GM19238 (cell line): Measurements from ENCODE around the gene FOLR1.

Experiments
- DNase-seq: peaks from one replicate; pipeline ENCODE4 v3.0.0; 2011; ENCODE audit warnings: low spot score; ENCODE audit not compliant: insufficient read length

Gene FOLR1

DNA sequence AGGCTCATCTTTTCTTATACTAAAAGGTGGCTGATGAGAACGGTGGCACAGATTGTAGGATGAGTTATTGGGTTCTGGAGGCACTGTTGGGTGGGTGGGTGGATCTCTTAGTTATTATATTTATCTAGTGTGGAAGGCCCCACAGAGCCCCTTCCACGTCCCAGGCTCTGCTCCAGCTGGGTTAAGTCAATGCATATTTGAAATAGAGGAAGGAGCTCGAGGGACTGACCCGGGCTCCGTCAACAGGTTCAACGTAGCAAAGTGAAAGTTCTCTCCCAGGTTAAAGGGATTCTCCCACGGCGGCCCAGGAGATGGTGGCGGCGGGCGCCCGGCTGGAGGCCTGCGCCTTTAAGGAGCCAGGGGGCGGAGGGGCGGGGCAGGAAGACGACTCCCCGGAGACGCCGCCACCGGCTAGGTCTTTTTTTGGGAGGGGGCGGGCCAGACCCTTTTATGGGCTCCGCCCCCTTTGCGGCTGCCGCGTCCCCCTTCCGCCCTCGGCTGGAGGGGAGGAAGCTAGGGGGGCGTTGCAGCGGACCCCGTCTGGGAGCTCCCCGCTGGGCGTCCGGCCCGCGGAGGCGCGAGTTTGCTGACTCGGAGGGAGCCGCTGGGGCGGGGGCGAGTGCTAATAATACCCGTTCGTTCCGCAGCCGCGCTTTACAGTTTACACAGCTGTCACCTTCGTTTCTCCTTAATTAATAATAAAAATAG is 31.1 kb downstream of the FOLR1 start:
- DNase-seq: peak; percentile 83

DNA sequence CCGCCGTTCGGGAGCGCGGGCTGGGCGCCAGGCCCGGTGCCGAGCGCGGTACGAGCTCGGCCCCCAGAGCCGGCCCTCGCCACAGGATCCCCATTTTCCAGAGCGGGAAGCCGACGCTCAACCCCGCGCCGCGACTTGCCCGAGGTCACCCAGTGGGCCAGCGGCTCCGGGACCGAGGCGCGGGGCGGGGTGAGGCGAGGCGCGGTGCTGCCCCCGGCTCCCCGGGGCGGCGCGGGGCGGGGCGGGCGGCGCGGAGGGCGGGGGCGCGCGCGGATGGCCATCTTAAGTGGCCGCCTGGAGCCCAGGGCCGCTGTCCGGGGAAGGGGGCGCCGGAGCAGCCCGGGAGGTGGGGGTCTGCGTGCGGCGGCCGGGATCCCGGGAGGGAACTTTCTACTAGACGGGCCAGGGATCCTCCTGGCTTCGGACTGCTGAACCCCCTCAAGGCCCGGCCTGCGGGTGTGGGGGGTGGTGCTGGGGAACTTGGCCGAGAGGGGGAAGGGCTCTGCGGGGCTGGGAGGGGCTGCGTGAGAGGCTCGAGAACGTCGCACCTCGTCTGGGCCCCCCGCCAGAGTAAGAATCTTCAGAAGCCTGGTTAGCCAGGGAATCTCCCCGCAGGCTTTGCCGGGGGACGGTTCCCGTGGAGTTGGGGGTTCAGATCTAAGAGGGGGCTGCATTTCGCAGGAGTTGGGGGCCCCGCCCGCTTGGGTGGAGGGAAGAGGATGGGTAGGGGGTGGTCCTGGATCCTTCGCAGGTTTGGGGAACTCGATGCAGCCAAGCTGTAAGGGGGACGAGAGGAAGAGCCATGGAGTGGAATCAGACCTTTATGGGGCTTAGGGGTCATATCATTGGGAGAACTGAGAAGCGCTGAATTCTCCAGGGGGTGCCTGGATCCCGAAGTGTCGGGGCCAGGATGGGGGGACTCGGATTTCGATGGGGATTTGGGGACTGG is 31.9 kb downstream of the FOLR1 start:
- DNase-seq: no peak

DNA sequence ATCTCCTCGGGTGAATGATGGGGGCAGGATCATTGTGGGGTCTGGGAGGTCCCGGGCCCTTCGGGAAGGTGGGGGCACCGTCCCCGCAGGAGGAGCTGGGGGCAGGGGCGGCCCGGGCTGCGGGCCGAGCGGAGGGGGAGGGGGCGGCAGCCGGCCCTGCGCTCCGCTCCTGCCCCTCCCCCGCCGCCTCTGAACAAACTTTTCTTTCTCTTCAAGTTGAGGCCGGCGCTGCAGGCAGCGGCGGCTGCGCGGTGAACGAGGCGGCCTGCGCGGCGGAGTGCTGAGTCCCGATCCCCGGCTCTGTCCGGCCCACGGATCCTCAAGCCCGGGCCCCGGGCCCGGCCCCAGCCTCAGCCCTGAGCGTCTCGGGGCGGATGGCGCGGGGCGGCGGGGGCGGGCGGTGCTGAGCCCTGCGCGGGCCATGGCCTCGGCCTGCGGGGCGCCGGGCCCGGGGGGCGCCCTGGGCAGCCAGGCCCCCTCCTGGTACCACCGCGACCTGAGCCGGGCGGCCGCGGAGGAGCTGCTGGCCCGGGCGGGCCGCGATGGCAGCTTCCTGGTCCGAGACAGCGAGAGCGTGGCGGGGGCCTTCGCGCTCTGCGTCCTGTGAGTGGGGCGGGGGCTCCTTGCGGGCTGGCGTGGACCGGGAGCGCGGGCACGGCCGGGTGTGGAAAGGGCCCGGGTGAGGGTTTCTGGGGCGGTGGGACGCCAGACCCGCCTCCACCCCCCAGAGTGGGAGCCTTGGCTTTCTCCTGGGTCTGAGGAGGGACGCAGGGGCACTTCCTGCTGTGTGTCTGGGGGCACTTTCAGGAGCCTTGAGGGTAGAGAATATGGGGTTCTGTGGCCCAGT is 32.8 kb downstream of the FOLR1 start, which contains the start of gene INPPL1:
Gene INPPL1 (plus strand): TSS at position 204 of the 847 bp plus-strand sequence. CDS start 218 bp downstream, at position 422.
- no peak for DNase-seq

DNA sequence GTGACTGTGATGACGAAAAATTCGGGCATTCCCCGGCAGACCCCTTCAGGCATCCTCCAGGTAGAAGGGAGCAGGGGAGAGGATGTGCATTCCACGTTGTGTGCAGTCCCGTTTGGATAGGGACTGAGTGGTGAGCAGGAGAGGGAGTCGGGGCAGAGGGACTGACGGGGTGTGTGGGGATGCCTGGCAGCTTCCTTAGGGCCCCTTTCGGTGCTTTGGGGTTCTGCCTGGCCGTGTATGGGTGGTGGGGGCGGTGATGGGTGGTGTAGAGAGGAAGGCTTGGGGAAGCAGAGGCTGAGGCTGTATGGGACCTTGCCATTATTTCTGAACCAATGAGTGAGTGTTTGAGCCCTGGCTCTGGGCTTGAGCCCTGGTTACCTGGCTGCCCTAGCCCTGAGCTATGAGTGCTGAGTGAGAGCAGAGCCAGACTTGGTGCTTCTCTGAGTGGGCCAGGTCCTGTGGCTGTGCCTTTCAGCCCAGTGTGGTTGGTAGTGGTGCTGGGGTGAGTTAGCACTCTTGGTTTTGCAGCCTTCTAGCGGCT is 33.5 kb downstream of the FOLR1 start:
- no peak for DNase-seq

DNA sequence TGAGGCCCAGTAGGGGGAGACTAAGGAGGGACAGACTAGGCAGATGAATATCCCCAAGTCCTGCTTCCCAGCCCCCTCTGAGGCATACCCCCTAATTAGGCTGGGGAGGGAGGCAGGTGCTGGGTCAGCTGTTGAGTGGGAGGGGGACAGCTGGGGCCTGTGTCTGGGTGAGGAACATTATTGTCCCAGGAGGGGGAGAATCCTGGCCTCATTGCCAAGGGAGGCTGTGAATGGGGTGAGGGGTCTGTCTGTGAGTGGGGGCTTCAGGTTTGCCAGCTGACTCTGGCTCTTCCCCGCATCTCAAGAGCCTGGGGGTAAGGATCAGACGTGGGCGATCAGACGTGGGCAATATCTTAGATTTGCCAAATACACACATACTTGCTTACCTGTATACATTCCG is 34.8 kb downstream of the FOLR1 start:
- no peak for DNase-seq

DNA sequence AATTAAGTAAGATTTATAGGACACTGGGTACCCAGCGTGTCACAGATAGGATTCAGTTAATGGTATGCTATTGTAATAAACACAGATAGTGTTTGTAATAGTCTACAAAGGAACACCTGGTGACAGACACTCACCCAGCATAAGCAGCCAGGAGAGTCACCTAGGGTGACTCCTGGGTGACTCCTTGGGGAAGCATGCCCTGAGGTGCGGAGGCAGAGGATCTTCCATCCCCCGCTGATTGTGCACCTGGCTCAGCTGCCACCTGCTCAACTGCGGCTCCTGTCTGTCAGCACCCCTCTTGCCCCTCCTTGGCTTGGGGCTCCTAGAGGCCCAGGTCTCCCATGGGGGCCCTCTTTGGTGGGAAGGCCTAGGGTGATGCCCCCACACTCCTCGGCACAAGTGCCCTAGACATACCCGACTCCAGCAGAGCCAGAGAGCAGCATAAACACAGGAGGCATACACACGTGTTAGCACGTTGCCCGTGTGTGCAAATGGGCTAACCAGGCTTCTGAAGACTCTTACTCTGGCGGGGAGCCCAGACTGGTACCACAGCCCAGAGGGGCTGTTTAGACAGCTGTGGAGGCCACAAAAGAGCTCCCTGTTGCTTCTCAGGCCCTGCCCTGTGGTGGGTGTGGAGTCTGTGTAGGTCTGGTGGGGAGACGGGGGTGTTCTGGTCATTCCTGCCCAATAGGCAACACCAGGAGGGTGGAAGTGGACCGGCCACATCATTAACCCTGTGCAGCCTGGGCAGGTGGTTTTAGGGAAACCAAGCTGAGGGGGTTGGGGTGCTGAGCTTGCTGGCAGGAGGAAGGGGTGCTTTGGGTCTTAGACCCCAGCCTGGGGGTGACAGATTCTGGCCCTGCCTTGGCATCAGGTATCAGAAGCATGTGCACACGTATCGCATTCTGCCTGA is 35.6 kb downstream of the FOLR1 start:
- no peak for DNase-seq

DNA sequence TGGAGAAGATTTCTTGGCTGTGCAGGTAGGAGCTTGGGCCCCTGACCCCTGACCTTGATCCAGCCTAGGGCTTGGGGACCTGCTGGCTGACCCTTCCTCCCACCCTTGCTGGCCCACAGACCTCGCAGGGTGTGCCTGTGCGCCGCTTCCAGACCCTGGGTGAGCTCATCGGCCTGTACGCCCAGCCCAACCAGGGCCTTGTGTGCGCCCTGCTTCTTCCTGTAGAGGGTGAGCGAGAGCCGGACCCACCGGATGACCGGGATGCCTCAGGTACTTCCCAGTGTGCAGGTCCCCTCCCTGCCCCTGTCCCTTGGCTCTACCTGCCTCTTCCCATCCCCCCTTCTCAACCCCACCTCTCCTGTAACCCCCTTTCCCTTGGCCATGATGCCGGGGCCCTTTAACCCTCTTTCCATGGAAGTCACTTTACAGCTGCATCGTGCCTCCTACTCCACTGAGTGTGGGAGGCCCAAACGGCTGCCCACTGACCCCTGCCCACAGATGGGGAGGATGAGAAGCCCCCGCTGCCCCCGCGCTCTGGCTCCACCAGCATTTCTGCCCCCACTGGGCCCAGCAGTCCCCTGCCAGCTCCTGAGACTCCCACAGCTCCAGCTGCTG is 36.4 kb downstream of the FOLR1 start:
- DNase-seq: no peak

DNA sequence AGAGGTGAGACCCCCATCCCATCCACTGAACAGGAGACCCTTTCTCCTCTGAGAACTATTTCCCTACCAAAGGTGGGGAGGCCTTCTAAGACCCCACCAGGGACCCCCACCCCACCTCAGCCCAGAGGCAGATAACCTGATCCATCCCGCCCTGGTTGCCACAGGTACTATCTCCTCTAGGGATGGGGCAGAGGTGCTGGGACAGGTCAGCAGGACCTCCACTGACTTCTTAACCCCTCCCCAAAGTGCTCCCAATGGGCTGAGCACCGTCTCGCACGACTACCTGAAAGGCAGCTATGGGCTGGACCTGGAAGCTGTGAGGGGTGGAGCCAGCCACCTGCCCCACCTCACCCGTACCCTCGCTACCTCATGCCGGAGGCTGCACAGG is 36.9 kb downstream of the FOLR1 start:
- no peak for DNase-seq

DNA sequence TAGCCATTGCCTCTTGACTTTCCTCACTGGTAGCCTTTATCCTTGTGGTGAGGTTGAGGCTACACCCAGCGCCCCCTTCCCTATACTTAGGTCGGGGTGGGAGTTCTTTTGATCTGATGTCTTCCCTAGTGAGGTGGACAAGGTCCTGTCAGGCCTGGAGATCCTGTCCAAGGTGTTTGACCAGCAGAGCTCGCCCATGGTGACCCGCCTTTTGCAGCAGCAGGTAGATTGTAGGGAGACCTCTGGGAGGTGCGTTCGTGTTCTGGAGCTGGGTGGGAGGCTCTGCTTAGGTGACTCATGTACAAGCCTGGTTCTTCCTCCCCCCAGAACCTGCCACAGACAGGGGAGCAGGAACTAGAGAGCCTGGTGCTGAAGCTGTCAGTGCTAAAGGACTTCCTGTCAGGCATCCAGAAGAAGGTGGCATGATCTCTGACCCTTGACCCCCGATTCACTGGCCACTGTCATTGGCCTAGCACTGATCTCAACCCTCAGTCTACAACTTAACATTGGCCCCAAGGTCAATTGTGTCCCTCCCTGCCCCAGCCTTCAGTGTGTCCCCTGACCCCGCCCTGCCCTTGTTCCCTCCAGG is 37.5 kb downstream of the FOLR1 start:
- DNase-seq: no peak

DNA sequence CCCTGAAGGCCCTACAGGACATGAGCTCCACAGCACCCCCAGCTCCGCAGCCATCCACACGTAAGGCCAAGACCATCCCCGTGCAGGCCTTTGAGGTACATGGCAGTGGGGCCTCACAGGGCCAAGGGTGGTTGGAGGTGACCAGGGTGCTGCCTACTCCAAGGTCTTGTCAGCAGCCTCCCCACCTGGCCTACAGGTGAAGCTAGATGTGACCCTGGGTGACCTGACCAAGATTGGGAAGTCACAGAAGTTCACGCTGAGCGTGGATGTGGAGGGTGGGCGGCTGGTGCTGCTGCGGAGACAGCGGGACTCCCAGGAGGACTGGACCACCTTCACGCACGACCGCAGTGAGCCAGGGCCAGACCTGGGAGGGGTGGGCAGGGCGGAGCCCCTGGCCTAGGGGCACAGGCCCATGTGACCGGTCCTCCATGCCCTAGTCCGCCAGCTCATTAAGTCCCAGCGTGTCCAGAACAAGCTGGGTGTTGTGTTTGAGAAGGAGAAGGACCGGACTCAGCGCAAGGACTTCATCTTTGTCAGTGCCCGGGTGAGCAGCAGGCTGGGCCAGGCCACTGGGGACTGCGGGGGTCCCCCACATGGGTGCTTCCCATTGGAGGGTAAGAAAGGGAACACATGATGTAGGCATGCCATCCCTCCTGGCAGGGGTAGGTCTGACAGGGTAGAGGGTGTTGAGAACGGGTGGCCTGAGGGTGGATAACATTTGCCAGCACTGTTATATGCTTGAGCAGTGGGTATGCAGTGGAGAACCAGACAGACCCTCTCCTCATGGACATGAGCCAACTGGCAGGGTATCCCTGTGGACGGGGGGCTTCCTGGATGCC is 38.2 kb downstream of the FOLR1 start:
- no peak for DNase-seq

DNA sequence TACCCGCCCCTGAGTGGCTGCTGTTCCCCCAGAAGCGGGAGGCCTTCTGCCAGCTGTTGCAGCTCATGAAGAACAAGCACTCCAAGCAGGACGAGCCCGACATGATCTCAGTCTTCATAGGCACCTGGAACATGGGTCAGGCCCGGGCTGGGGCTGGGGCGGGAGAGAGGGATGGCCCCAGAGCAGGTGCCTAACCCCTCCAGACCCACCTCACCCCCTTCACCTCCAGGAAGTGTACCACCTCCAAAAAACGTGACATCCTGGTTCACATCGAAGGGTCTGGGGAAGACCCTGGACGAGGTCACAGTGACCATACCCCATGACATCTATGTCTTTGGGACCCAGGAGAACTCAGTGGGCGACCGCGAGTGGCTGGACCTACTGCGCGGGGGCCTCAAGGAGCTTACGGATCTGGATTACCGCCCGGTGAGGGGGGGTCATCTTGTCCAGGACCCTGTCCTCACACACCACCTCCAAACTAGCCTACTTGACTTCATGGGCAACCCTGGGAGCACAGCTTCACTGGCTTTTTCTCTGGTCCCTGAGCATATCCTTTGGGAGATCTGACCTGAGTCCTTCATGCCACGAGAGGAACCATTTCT is 38.9 kb downstream of the FOLR1 start:
- no peak for DNase-seq

DNA sequence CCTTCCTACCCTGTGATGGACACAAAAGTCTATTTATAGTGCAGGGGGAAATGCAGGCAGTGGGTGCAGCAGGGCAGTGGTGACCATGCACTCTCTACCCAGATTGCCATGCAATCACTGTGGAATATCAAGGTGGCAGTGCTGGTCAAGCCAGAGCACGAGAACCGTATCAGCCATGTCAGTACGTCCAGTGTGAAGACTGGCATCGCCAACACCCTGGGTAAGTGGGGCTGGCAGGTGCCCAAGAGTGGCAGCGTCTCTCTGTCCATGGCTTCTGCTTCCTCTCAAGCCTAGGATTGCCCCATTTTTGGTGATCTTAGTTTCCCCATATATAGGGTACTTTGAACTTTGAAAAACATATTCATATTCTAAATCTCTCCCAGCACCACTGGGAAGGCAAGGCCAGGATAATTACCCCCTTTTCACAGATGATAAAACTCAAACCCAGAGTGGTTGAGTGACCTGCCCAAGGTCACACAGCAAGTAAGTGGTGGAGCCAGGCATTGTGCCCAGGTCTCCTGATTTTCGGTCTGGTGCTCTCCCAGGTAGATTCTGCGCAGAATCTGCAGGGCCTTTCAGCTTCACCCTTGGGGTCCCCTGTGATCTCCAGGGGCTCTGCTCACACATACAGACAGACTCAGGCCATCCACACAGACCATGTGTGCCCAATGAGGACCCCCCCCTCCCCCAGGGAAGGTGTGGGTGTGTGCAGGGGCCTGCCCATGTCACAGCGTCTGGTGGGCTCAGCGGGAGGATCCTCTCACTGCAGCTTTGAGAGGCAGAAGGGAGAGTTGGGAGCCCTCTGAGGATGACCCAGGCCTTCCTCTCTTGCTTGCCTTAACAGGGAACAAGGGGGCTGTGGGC is 39.7 kb downstream of the FOLR1 start:
- no peak for DNase-seq

DNA sequence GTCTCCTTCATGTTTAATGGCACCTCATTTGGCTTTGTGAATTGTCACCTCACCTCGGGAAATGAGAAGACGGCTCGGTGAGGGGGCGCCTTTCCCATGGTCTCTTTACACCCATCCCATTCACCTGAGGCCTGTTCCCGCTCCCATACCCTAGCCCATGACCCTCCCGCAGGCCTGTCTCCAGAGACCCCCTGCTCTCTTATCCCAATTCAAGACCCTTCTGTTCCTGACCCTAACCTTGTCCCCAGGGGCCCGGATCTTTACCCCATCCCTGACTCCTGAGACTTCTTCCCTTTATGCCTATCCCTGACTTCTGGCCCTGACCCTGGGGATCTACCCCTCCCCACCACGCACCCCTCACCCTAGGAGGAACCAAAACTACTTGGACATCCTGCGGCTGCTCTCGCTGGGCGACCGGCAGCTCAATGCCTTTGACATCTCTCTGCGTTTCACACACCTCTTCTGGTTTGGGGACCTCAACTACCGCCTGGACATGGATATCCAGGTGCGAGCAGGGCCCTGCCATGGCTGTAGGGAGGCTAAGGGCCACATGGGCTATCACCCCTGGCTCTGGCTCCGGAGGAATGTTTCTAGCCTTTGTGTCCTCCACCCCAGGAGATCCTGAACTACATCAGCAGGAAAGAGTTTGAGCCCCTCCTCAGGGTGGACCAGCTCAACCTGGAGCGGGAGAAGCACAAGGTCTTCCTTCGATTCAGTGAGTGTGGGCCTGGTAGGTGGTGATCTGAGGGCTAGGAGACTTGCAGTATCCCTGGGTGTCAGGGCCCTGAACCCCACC is 40.5 kb downstream of the FOLR1 start:
- DNase-seq: no peak

DNA sequence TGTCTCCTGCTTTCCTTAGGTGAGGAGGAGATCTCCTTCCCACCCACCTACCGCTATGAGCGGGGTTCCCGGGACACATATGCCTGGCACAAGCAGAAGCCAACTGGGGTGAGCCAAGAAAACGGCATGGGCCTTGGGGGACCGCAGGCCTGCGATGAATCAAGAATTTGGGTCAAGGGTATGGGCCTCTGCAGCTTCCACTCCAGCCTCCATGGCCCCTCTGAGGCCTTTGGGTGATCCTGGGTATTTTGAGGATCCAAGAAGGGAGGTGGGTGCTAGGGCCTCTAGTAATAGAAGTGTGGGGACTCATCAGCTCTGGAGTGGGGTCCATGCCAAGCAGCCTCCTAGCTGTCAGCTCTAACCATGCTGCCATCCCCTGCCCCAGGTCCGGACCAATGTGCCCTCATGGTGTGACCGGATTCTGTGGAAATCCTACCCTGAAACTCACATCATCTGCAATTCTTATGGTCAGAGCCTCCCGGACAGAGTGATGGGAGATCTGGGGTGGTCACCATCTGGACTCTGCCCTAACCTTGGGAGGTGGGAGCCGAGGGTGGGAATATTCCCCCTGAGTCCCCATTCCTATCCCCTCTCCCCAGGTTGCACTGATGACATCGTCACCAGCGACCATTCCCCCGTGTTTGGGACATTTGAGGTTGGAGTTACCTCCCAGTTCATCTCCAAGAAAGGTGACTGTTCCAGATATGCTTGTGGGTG is 41.3 kb downstream of the FOLR1 start:
- DNase-seq: no peak

DNA sequence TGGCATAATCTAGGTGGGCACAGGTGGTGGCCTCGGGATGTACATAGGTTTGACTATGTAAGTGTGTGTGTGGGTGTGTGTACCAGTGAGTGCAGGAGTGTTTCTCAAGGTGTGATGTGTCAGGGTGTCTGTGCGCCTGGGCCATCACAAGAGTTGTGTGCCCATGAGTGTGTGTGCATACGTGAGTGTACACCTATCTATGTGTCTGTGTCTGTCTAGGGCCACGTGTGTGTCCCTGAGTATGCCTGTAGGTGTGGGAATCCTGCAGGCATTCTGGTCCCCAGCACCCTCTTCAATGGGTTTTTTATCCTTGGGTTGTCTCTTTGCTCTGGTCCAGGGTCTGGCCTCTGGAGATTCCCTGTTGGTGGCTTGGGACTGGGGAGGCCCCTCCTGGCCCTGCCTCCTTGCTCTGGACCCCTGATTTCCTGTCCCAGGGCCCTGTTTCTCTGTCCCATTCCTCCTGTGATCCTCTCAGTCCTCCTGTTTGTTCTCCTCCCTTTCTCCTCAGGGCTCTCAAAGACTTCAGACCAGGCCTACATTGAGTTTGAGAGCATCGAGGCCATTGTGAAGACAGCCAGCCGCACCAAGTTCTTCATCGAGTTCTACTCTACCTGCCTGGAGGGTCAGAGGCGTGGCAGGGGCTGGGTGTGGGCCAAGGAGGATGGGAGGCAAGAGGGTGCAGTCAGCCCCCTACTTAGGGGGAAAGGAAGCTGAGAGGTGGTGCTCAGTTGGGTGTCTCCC is 42.0 kb downstream of the FOLR1 start:
- DNase-seq: no peak
